OCI-LY7 (cell line): ENCODE measurements around the gene TNS3. TPM values are rescaled to one million over a fixed set of nuclear protein-coding genes. Genes with fewer than 3 reads are reported as not detected.

Experiments
- BruUV-seq: library from RNA; stranded (reverse); fragments of 400-500 nt; replicated peaks from 2 replicates; lab custom pipeline; 2021; lab: Mats Ljungman, UMichigan
- CTCF ChIA-PET: fragments of 300-600 bp; sonication (Branson Sonifier 250); formaldehyde crosslinking; loops from one replicate; lab custom pipeline; 2022; ENCODE audit warnings: antibody characterized with exemption; ENCODE audit not compliant: unreplicated experiment; lab: Charles Lee
- POLR2A ChIA-PET: fragments of 300-600 bp; sonication (Branson Sonifier 250); formaldehyde crosslinking; loops from one replicate; lab custom pipeline; 2022; ENCODE audit warnings: antibody characterized with exemption; lab: Charles Lee
- DNase-seq: peaks from one replicate; pipeline ENCODE4 v3.0.0-alpha.2; 2015; ENCODE audit warnings: low spot score
- H2AFZ ChIP-seq: fragments of 200-600 bp; sonication (generic), shearing (Covaris generic); 2 replicates; pipeline ENCODE4 v1.6.1; 2014; ENCODE audit warnings: mild to moderate bottlenecking, antibody characterized with exemption, low read length, moderate library complexity
- H3K27ac ChIP-seq: fragments of 200-600 bp; sonication (generic); 2 replicates; pipeline ENCODE4 v1.5.1; 2014; ENCODE audit warnings: mixed run types, low read depth, mild to moderate bottlenecking, moderate library complexity, low read length, inconsistent platforms; ENCODE audit not compliant: poor library complexity, severe bottlenecking
- H3K36me3 ChIP-seq: fragments of 200-600 bp; sonication (generic); 2 replicates; pipeline ENCODE4 v1.6.1; 2014; ENCODE audit warnings: mild to moderate bottlenecking, antibody characterized with exemption, low read length, moderate library complexity, mixed read lengths; ENCODE audit not compliant: insufficient read depth
- H3K4me1 ChIP-seq: fragments of 200-600 bp; sonication (generic); 2 replicates; pipeline ENCODE4 v1.5.1; 2014; ENCODE audit warnings: mild to moderate bottlenecking, low read length; ENCODE audit not compliant: insufficient read depth, poor library complexity, severe bottlenecking
- H3K4me2 ChIP-seq: fragments of 200-600 bp; sonication (generic); 2 replicates; pipeline ENCODE4 v1.6.1; 2014; ENCODE audit warnings: mild to moderate bottlenecking, low read length
- H3K4me3 ChIP-seq: fragments of 200-600 bp; sonication (generic); 2 replicates; pipeline ENCODE4 v1.5.1; 2014; ENCODE audit warnings: mild to moderate bottlenecking, low read depth, low read length; ENCODE audit not compliant: poor library complexity, severe bottlenecking
- H3K79me2 ChIP-seq: fragments of 200-600 bp; sonication (generic); 2 replicates; pipeline ENCODE4 v1.6.1; 2016; ENCODE audit warnings: low read depth, mild to moderate bottlenecking, low read length, moderate library complexity, mixed read lengths; ENCODE audit not compliant: insufficient read depth
- H3K9me2 ChIP-seq: fragments of 200-600 bp; sonication (generic); 2 replicates; pipeline ENCODE4 v1.6.1; 2016; ENCODE audit warnings: mild to moderate bottlenecking, low read length, mixed read lengths; ENCODE audit not compliant: insufficient read depth
- H3K9me3 ChIP-seq: fragments of 200-600 bp; sonication (generic); 2 replicates; pipeline ENCODE4 v1.6.1; 2014; ENCODE audit warnings: mild to moderate bottlenecking, mixed run types, low read length, mixed read lengths
- H4K20me1 ChIP-seq: fragments of 200-600 bp; sonication (generic); 2 replicates; pipeline ENCODE4 v1.6.1; 2014; ENCODE audit warnings: mild to moderate bottlenecking, antibody characterized with exemption, low read length, moderate library complexity, mixed read lengths; ENCODE audit not compliant: insufficient read depth
- CTCF ChIP-seq: fragments of 200-600 bp; sonication (generic); conservative IDR thresholded peaks from 2 replicates; pipeline ENCODE4 v1.5.1; 2014; ENCODE audit warnings: mild to moderate bottlenecking, antibody characterized with exemption, low read length, moderate library complexity, mixed read lengths
- EZH2phosphoT487 ChIP-seq: fragments of 200-600 bp; sonication (generic); IDR thresholded peaks from 2 replicates; pipeline ENCODE4 v1.6.1; 2018; ENCODE audit warnings: low read depth, borderline replicate concordance, mild to moderate bottlenecking, mixed run types, antibody characterized with exemption, low read length, moderate library complexity, mixed read lengths
- intact Hi-C: fragments of 100-400 bp; cut with micrococcal nuclease; formaldehyde crosslinking; loops from one replicate; pipeline ENCODE4 v1.10.0; 2022; ENCODE audit not compliant: unreplicated experiment
- total RNA-seq, 2 experiments: library from RNA; depleted of rRNA in 1 of 2; stranded (reverse); fragments of >200 nt in 1 of 2; shearing (Covaris generic) in 1 of 2; gene quantifications; 2 replicates each; pipeline ENCODE4 v1.2.3, GENCODE V29; 2014 to 2022

The TNS3 gene
- total RNA-seq, 2 experiments from 2014 or later: 9.5 to 42.1 TPM

- Histone ChIP-seq H3K36me3 (no peaks in the 10 kb centered on the region), H3K9me3 (no peaks in the 10 kb centered on the region), H4K20me1 (no peaks in the 10 kb centered on the region), H3K79me2 (no peaks in the 10 kb centered on the region), H3K4me1 (peaks cover 31% of the 10 kb centered on the region), H3K4me3 (no peak overlapping the region), H3K4me2 (peak overlapping the region; percentile 24; the same call in 1 of the 2 replicates), H3K27ac (no peak overlapping the region), H2AFZ (no peak overlapping the region), H3K9me2 (no peaks in the 10 kb centered on the region)
- DNase-seq: peak; percentile 48
- ChIA-PET POLR2A (interaction anchor here (0.7 kb wide), 1 partner anchor 38 kb away, joined by 3 read pairs; no protein-coding TSS in a partner anchor), CTCF (no interaction called here)
- TF ChIP-seq CTCF: no peak
- no peak for TF ChIP-seq EZH2phosphoT487
- no TSS peak for BruUV-seq
- intact Hi-C loops: no loop called here
These were observed 355.2 kb downstream of the TNS3 start for GRCh38 chr7:47226696-47227095.

GRCh38 chr7:47225387-47226131, 356.4 kb downstream of the TNS3 start:
- Histone ChIP-seq H3K4me2 (peak overlapping the region; percentile 39; the same call in 1 of the 2 replicates), H3K36me3 (no peaks in the 10 kb centered on the region), H4K20me1 (no peaks in the 10 kb centered on the region), H3K79me2 (no peaks in the 10 kb centered on the region), H3K9me2 (no peaks in the 10 kb centered on the region), H3K9me3 (no peaks in the 10 kb centered on the region), H3K4me1 (peaks cover 31% of the 10 kb centered on the region), H3K27ac (no peak overlapping the region), H3K4me3 (no peak overlapping the region), H2AFZ (peak overlapping the region; percentile 44; the same call in 1 of the 2 replicates)
- ChIA-PET POLR2A (interaction anchor here (0.5 to 0.7 kb wide), 2 partner anchors 12 to 694 kb away, joined by 4 to 6 read pairs; no protein-coding TSS in a partner anchor), CTCF (no interaction called here)
- TF ChIP-seq EZH2phosphoT487: no peak
- no peak for TF ChIP-seq CTCF
- BruUV-seq: no TSS peak
- intact Hi-C loops: no loop called here
- peak; percentile 36 for DNase-seq
